CD14-positive monocyte (primary cell): Measurements from ENCODE around the gene IL17A. TPM values are rescaled to one million over a fixed set of nuclear protein-coding genes. Genes with fewer than 3 reads are reported as not detected.

Source experiments
- DNase-seq, 3 donors: peaks; one replicate each; pipeline ENCODE4 v3.0.0-alpha.2; 2011 to 2022
- H2AFZ ChIP-seq: 2 replicates; pipeline ENCODE4 v1.6.0; 2012; ENCODE audit warnings: mild to moderate bottlenecking, low read depth, low read length, inconsistent platforms; ENCODE audit not compliant: insufficient read depth, poor library complexity, severe bottlenecking
- H3K27ac ChIP-seq, 2 donors: 1 replicate in 1 of 2; 2 replicates in 1 of 2; pipeline ENCODE4 v1.5.1; 2012 to 2013; ENCODE audit warnings: low read length in 2 of 2, control low read depth in 1 of 2, inconsistent platforms in 1 of 2, low read depth in 1 of 2, mild to moderate bottlenecking in 1 of 2
- H3K27me3 ChIP-seq, 2 donors: one replicate each; pipeline versions ENCODE4 v1.6.0 to v1.6.1; 2011 to 2013; ENCODE audit warnings: low read length in 2 of 2; ENCODE audit not compliant: control insufficient read depth in 2 of 2, insufficient read depth in 2 of 2
- H3K36me3 ChIP-seq, 2 donors: replicated peaks in 1 of 2; 1 replicate in 1 of 2; 2 replicates in 1 of 2; pipeline versions ENCODE4 v1.5.1 to v1.6.1; 2012 to 2013; ENCODE audit warnings: low read length in 2 of 2, control low read depth in 1 of 2, inconsistent platforms in 1 of 2, mild to moderate bottlenecking in 1 of 2; ENCODE audit not compliant: insufficient read depth in 2 of 2, control insufficient read depth in 1 of 2
- H3K4me1 ChIP-seq, 2 donors: 1 replicate in 1 of 2; 2 replicates in 1 of 2; pipeline versions ENCODE4 v1.5.1 to v1.6.1; 2012 to 2013; ENCODE audit warnings: low read length in 2 of 2, control low read depth in 1 of 2, inconsistent platforms in 1 of 2, mild to moderate bottlenecking in 1 of 2, moderate library complexity in 1 of 2; ENCODE audit not compliant: insufficient read depth in 2 of 2, control insufficient read depth in 1 of 2
- H3K4me2 ChIP-seq: replicated peaks from 2 replicates; pipeline ENCODE3; 2012; ENCODE audit warnings: low read length, moderate library complexity, mild to moderate bottlenecking; ENCODE audit not compliant: poor library complexity, severe bottlenecking; ENCODE audit errors: extremely low read depth
- H3K4me3 ChIP-seq, 3 experiments: fragments of 200-600 bp in 1 of 3; sonication (generic) in 1 of 3; replicated peaks in 1 of 3; 1 replicate in 2 of 3; 2 replicates in 1 of 3; pipeline ENCODE4 v1.5.1; 2011 to 2013; ENCODE audit warnings: low read length in 3 of 3, mild to moderate bottlenecking in 3 of 3, control low read depth in 2 of 3, low read depth in 2 of 3, inconsistent platforms in 1 of 3, moderate library complexity in 1 of 3
- H3K79me2 ChIP-seq: 2 replicates; pipeline ENCODE4 v1.6.0; 2012; ENCODE audit warnings: mild to moderate bottlenecking, control low read depth, inconsistent platforms, low read length, moderate library complexity; ENCODE audit not compliant: insufficient read depth
- H3K9ac ChIP-seq: 2 replicates; pipeline ENCODE4 v1.6.0; 2017; ENCODE audit warnings: low read length, mild to moderate bottlenecking; ENCODE audit not compliant: insufficient read depth, poor library complexity, severe bottlenecking
- H3K9me3 ChIP-seq, 2 donors: replicated peaks in 1 of 2; 1 replicate in 1 of 2; 2 replicates in 1 of 2; pipeline versions ENCODE4 v1.5.1 to v1.6.1; 2012 to 2013; ENCODE audit warnings: low read length in 2 of 2, control low read depth in 1 of 2; ENCODE audit not compliant: control insufficient read depth in 1 of 2, insufficient read depth in 1 of 2
- H4K20me1 ChIP-seq: 2 replicates; pipeline ENCODE4 v1.6.0; 2012; ENCODE audit warnings: mild to moderate bottlenecking, low read length, control low read depth, moderate library complexity; ENCODE audit not compliant: insufficient read depth
- H3K27ac Mint-ChIP-seq, 7 donors: one replicate each; pipeline ENCODE4 v1.8.0; 2020; ENCODE audit warnings: mild to moderate bottlenecking in 7 of 7, mixed read lengths in 7 of 7, moderate library complexity in 6 of 7, inconsistent platforms in 2 of 7
- H3K27me3 Mint-ChIP-seq, 3 donors: one replicate each; pipeline ENCODE4 v1.8.0; 2021 to 2022; ENCODE audit warnings: low read depth in 3 of 3, mild to moderate bottlenecking in 3 of 3, mixed read lengths in 3 of 3, moderate library complexity in 3 of 3, inconsistent platforms in 1 of 3
- H3K36me3 Mint-ChIP-seq, 2 donors: one replicate each; pipeline ENCODE4 v1.8.0; 2020; ENCODE audit warnings: mixed read lengths in 2 of 2, inconsistent platforms in 1 of 2, mild to moderate bottlenecking in 1 of 2
- H3K4me1 Mint-ChIP-seq: one replicate; pipeline ENCODE4 v1.8.0; 2020; ENCODE audit warnings: mild to moderate bottlenecking, mixed read lengths
- H3K4me3 Mint-ChIP-seq, 2 donors: one replicate each; pipeline ENCODE4 v1.8.0; 2020; ENCODE audit warnings: mild to moderate bottlenecking in 2 of 2, mixed read lengths in 2 of 2, moderate library complexity in 1 of 2
- H3K9me3 Mint-ChIP-seq, 7 donors: one replicate each; pipeline ENCODE4 v1.8.0; 2020 to 2022; ENCODE audit warnings: mixed read lengths in 7 of 7, mild to moderate bottlenecking in 6 of 7, moderate library complexity in 6 of 7, inconsistent platforms in 2 of 7
- CTCF ChIP-seq: fragments of 200-600 bp; IDR thresholded peaks from one replicate; pipeline ENCODE4 v1.8.0; 2022; ENCODE audit warnings: antibody characterized with exemption, mild to moderate bottlenecking
- WGBS: methylation state at CpG from one replicate; pipeline ENCODE4 v1.1.5; 2013; ENCODE audit warnings: missing lambda C conversion rate; ENCODE audit not compliant: insufficient coverage; 5-methylcytosine and 5-hydroxymethylcytosine counted together
- intact Hi-C, 2 donors: fragments of 100-400 bp; cut with micrococcal nuclease; formaldehyde crosslinking; loops; one replicate each; pipeline versions ENCODE4 v1.15.0 to v1.15.1; 2023
- polyA plus RNA-seq, 3 donors: library from polyadenylated mRNA; depleted of rRNA in 1 of 3; unstranded in 2 of 3; stranded (reverse) in 1 of 3; fragments of 300-500 nt in 2 of 3; fragments of >200 nt in 1 of 3; fragmentation: Illumina TruSeq in 2 of 3; gene quantifications; 1 replicate in 2 of 3; 2 replicates in 1 of 3; pipeline ENCODE4 v1.2.3, GENCODE V29; 2012 to 2021

The IL17A gene
- polyA plus RNA-seq, 3 donors, result not detected

GRCh38 chr6:52230685-52231084 lies 44.5 kb downstream of the IL17A start:
- intact Hi-C loops, result no loop called here
- no peak overlapping the region for H3K4me3 ChIP-seq
- H3K27ac ChIP-seq, result no peak overlapping the region
- no peaks in the 10 kb centered on the region for H3K79me2 ChIP-seq
- Mint-ChIP-seq H3K4me1 (peaks cover 7% of the 10 kb centered on the region), H3K36me3 (no peaks in the 10 kb centered on the region), H3K27me3 (peaks cover 0 to 2% (median 2%) of the 10 kb centered on the region in 3 donors), H3K9me3 (peaks cover 0 to 2% (median 0%) of the 10 kb centered on the region in 7 donors), H3K4me3 (no peak overlapping the region), H3K27ac (peak overlapping the region in 1 of 7 donors; percentile 56)
- H3K9ac ChIP-seq, result no peak overlapping the region
- no peaks in the 10 kb centered on the region for H3K36me3 ChIP-seq
- no peaks in the 10 kb centered on the region for H3K27me3 ChIP-seq
- no peaks in the 10 kb centered on the region for H3K4me1 ChIP-seq
- DNase-seq, result no peak
- no peaks in the 10 kb centered on the region for H4K20me1 ChIP-seq
- no peak for TF ChIP-seq CTCF
- H3K9me3 ChIP-seq, result no peaks in the 10 kb centered on the region
- no peak overlapping the region for H3K4me2 ChIP-seq
- no CpG with 5 or more reads among the region's 1 CpG for WGBS
- H2AFZ ChIP-seq, result no peak overlapping the region

- WGBS, result no CpG with 5 or more reads among the region's 8 CpGs
- H3K27ac ChIP-seq, result no peak overlapping the region
- Mint-ChIP-seq H3K27me3 (peaks cover 0 to 2% (median 2%) of the 10 kb centered on the region in 3 donors), H3K4me3 (no peak overlapping the region), H3K36me3 (no peaks in the 10 kb centered on the region), H3K27ac (no peak overlapping the region), H3K4me1 (peaks cover 7% of the 10 kb centered on the region), H3K9me3 (peaks cover 0 to under 1% (median 0%) of the 10 kb centered on the region in 7 donors)
- no peaks in the 10 kb centered on the region for H3K27me3 ChIP-seq
- no peak for DNase-seq
- TF ChIP-seq CTCF, result no peak
- intact Hi-C loops, result no loop called here
- H3K79me2 ChIP-seq, result no peaks in the 10 kb centered on the region
- H3K9me3 ChIP-seq, result no peaks in the 10 kb centered on the region
- H3K4me3 ChIP-seq, result no peak overlapping the region
- no peaks in the 10 kb centered on the region for H4K20me1 ChIP-seq
- H3K36me3 ChIP-seq, result no peaks in the 10 kb centered on the region
- no peak overlapping the region for H2AFZ ChIP-seq
- no peak overlapping the region for H3K4me2 ChIP-seq
- H3K9ac ChIP-seq, result no peak overlapping the region
- H3K4me1 ChIP-seq, result no peaks in the 10 kb centered on the region
Measured at GRCh38 chr6:52231406-52232127, 45.4 kb downstream of the IL17A start.
